ENCODE data around the gene P2RX2.

The P2RX2 gene

DNA sequence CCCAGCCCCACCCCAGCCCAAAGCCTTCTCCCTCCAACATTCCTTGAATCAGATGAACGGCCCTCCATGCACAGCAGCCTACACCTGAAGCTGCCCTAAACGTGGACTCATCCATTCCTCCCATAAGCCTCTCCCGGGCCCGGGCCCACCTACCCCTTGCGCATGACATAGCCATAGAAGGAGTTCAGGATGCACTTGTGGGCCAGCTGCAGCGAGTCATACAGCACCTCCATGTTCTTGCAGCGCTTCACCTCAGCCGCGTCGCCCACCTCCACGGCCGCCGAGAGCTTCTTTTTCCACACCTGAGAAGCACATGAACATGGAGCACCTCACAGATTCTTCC, 46.5 kb downstream of the P2RX2 start:
- no peak for DNase-seq (ENCODE audit: low read depth)
- TF ChIP-seq, protein P1, sequence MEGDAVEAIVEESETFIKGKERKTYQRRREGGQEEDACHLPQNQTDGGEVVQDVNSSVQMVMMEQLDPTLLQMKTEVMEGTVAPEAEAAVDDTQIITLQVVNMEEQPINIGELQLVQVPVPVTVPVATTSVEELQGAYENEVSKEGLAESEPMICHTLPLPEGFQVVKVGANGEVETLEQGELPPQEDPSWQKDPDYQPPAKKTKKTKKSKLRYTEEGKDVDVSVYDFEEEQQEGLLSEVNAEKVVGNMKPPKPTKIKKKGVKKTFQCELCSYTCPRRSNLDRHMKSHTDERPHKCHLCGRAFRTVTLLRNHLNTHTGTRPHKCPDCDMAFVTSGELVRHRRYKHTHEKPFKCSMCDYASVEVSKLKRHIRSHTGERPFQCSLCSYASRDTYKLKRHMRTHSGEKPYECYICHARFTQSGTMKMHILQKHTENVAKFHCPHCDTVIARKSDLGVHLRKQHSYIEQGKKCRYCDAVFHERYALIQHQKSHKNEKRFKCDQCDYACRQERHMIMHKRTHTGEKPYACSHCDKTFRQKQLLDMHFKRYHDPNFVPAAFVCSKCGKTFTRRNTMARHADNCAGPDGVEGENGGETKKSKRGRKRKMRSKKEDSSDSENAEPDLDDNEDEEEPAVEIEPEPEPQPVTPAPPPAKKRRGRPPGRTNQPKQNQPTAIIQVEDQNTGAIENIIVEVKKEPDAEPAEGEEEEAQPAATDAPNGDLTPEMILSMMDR (conservative IDR thresholded peaks at IDR 0.05; ENCODE audit: low read depth, low read length), result no peak
- no peak overlapping the region for H3K4me3 ChIP-seq (ENCODE audit: low read length)

- TF ChIP-seq, protein P1 (conservative IDR thresholded peaks at IDR 0.05; ENCODE audit: low read depth, low read length), result no peak
- no peak overlapping the region for H3K4me3 ChIP-seq (ENCODE audit: low read length)
- DNase-seq (ENCODE audit: low read depth), result no peak
Measured at GRCh38 chr12:132665794-132666193, 47.2 kb downstream of the P2RX2 start.

DNA sequence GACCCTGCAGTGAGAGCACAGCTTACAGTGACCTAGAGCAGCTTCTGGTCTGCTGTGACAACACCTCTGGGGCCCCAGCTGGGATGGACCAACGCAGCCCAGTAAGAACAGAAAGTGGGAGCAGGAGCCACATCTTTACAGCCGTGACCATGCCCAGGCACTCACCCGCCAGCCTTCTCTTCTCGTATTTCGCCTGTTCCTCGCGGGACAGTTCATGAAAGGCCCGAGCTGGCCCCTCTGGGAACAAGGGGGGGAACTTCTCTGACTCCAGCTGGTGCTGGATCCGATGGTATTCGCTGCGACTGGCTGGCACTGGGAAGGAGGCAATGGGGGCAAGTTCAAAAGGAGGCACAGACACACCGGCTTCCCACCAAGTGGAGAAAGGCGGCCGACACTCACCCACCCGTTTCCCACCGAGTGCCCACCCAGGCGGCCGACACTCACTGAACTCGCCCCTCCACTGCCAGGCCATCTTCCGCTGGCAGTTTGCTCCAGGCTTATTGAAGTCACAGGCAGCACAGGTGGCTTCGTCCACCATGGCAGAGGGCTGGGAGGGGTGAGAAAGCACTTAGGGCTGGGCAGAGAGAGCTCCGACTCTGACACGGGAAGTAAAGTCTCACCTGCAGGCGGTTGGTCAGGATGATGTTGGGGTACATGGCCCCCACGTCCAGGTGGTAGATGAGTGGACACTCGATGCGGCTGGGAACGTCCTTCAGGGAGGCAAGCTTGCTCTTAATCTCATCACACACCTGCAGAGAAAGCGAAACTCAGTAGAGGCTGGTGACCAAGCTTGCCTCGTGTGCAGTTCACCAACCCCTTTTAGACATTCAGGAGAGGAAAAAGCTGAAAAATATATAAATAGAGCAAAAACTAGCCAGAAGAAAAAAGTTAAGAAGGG, 49.9 kb downstream of the P2RX2 start:
- DNase-seq (ENCODE audit: low read depth), result no peak
- TF ChIP-seq, protein P1 (conservative IDR thresholded peaks at IDR 0.05; ENCODE audit: low read depth, low read length), result no peak
- H3K4me3 ChIP-seq (ENCODE audit: low read length), result no peak overlapping the region

GRCh38 chr12:132669166-132669879, 50.7 kb downstream of the P2RX2 start:
- no peak overlapping the region for H3K4me3 ChIP-seq (ENCODE audit: low read length)
- DNase-seq (ENCODE audit: low read depth), result no peak
- TF ChIP-seq, protein P1 (conservative IDR thresholded peaks at IDR 0.05; ENCODE audit: low read depth, low read length), result no peak
